Peyer's patch (tissue), 4 donors: ENCODE data around the gene TMEM132C. TPM values are rescaled to one million over a fixed set of nuclear protein-coding genes. Genes with fewer than 3 reads are reported as not detected.

Experiments used
- DNase-seq, 3 donors: peaks; one replicate each; pipeline ENCODE4 v3.0.0-alpha.2; 2017 to 2019
- H3K27ac ChIP-seq, 4 donors: fragments of 200-600 bp; sonication (generic); one replicate each; pipeline ENCODE4 v1.5.1; 2016 to 2019
- H3K27me3 ChIP-seq, 2 donors: fragments of 200-600 bp; sonication (generic); one replicate each; pipeline ENCODE4 v1.5.1; 2019
- H3K36me3 ChIP-seq, 3 donors: fragments of 200-600 bp; sonication (generic); one replicate each; pipeline ENCODE4 v1.5.1; 2016 to 2019
- H3K4me1 ChIP-seq, 4 donors: fragments of 200-600 bp; sonication (generic); one replicate each; pipeline ENCODE4 v1.5.1; 2016 to 2019
- H3K4me3 ChIP-seq, 4 donors: fragments of 200-600 bp; sonication (generic); 1 replicate in 3 of 4; 2 replicates in 1 of 4; pipeline ENCODE4 v1.5.1; 2016 to 2019; ENCODE audit warnings: mild to moderate bottlenecking in 1 of 4
- H3K9me3 ChIP-seq, 4 donors: fragments of 200-600 bp; sonication (generic); one replicate each; pipeline ENCODE4 v1.5.1; 2016 to 2019; ENCODE audit warnings: mild to moderate bottlenecking in 1 of 4
- CTCF ChIP-seq, 6 experiments: fragments of 450-650 bp in 4 of 6; fragments of 200-600 bp in 2 of 6; sonication (generic) in 1 of 6; IDR thresholded peaks; one replicate each; pipeline ENCODE4 v1.5.1; 2017 to 2019; ENCODE audit warnings: antibody characterized with exemption in 6 of 6, mild to moderate bottlenecking in 3 of 6, moderate library complexity in 1 of 6
- POLR2A ChIP-seq, 2 donors: fragments of 450-650 bp; IDR thresholded peaks; one replicate each; pipeline ENCODE4 v1.5.1; 2017; ENCODE audit warnings: antibody characterized with exemption in 2 of 2, mild to moderate bottlenecking in 2 of 2, moderate library complexity in 2 of 2
- total RNA-seq, 4 donors: library from RNA; depleted of rRNA; stranded (reverse); fragments of >200 nt; gene quantifications; one replicate each; pipeline ENCODE4 v1.1.0, GENCODE V29; 2016

Gene TMEM132C
- total RNA-seq, 4 donors from 2014 or later = 0.88 to 5.0 (median 2.0) TPM

- H3K4me1 ChIP-seq = no peaks in the 10 kb centered on the region
- H3K27me3 ChIP-seq = no peaks in the 10 kb centered on the region
- TF ChIP-seq CTCF (IDR thresholded peaks at IDR 0.05) (no peak), POLR2A (IDR thresholded peaks at IDR 0.05) (no peak)
- H3K36me3 ChIP-seq = no peaks in the 10 kb centered on the region
- no peak overlapping the region for H3K4me3 ChIP-seq
- no peak for DNase-seq
- H3K9me3 ChIP-seq = no peaks in the 10 kb centered on the region
- H3K27ac ChIP-seq = no peak overlapping the region
These were observed 385.3 kb downstream of the TMEM132C start for GRCh38 chr12:128652136-128652751.

- Histone ChIP-seq H3K27me3 (no peaks in the 10 kb centered on the region), H3K9me3 (no peaks in the 10 kb centered on the region), H3K36me3 (no peaks in the 10 kb centered on the region), H3K4me1 (no peaks in the 10 kb centered on the region), H3K4me3 (no peak overlapping the region), H3K27ac (no peak overlapping the region)
- no peak for DNase-seq
- TF ChIP-seq CTCF (IDR thresholded peaks at IDR 0.05) (no peak), POLR2A (IDR thresholded peaks at IDR 0.05) (no peak)
These were observed 387.5 kb downstream of the TMEM132C start for GRCh38 chr12:128654468-128654867.

GRCh38 chr12:128657378-128657777 is 390.4 kb downstream of the TMEM132C start:
- DNase-seq = no peak
- H3K27ac ChIP-seq = no peak overlapping the region
- no peak for TF ChIP-seq POLR2A (IDR thresholded peaks at IDR 0.05)
- no peak for TF ChIP-seq CTCF (IDR thresholded peaks at IDR 0.05)
- H3K9me3 ChIP-seq = no peaks in the 10 kb centered on the region
- no peak overlapping the region for H3K4me3 ChIP-seq
- H3K4me1 ChIP-seq = peaks cover 0 to 8% (median 0%) of the 10 kb centered on the region in 4 donors
- no peaks in the 10 kb centered on the region for H3K27me3 ChIP-seq
- H3K36me3 ChIP-seq = no peaks in the 10 kb centered on the region

- H3K9me3 ChIP-seq = no peaks in the 10 kb centered on the region
- no peak overlapping the region for H3K27ac ChIP-seq
- no peaks in the 10 kb centered on the region for H3K27me3 ChIP-seq
- peak in 1 of 3 donors; percentile 54 for DNase-seq
- H3K4me1 ChIP-seq = peaks cover 0 to 8% (median 0%) of the 10 kb centered on the region in 4 donors
- H3K36me3 ChIP-seq = no peaks in the 10 kb centered on the region
- H3K4me3 ChIP-seq = no peak overlapping the region
- no peak for TF ChIP-seq POLR2A (IDR thresholded peaks at IDR 0.05)
- no peak for TF ChIP-seq CTCF (IDR thresholded peaks at IDR 0.05)
These were observed 393.7 kb downstream of the TMEM132C start for GRCh38 chr12:128660532-128661225.

- TF ChIP-seq POLR2A (IDR thresholded peaks at IDR 0.05) (no peak), CTCF (IDR thresholded peaks at IDR 0.05) (no peak)
- no peak for DNase-seq
- H3K9me3 ChIP-seq = no peaks in the 10 kb centered on the region
- no peaks in the 10 kb centered on the region for H3K27me3 ChIP-seq
- H3K27ac ChIP-seq = no peak overlapping the region
- H3K36me3 ChIP-seq = no peaks in the 10 kb centered on the region
- no peak overlapping the region for H3K4me3 ChIP-seq
- H3K4me1 ChIP-seq = peaks cover 0 to 8% (median 0%) of the 10 kb centered on the region in 4 donors
These were observed 394.2 kb downstream of the TMEM132C start for GRCh38 chr12:128661226-128661569.
